WTC11 (cell line): Measurements from ENCODE around the gene AP2S1.

ENCODE experiments used
- ATF6 ChIP-seq: sonication (generic); formaldehyde crosslinking; IDR thresholded peaks from 2 replicates; pipeline ENCODE4 v1.8.1; 2023; ENCODE audit warnings: mild to moderate bottlenecking, missing genetic modification reagents
- CTCF ChIP-seq: fragments of 200-600 bp; IDR thresholded peaks from 2 replicates; pipeline ENCODE4 v1.8.0; 2022; ENCODE audit warnings: antibody characterized with exemption
- E2F1 ChIP-seq: sonication (generic); formaldehyde crosslinking; IDR thresholded peaks from 2 replicates; pipeline ENCODE4 v1.8.0; 2022; ENCODE audit warnings: mild to moderate bottlenecking, missing genetic modification reagents
- IRF1 ChIP-seq: sonication (generic); formaldehyde crosslinking; IDR thresholded peaks from 2 replicates; pipeline ENCODE4 v1.8.0; 2023; ENCODE audit warnings: missing genetic modification reagents
- IRF2 ChIP-seq: sonication (generic); formaldehyde crosslinking; IDR thresholded peaks from 2 replicates; pipeline ENCODE4 v1.8.0; 2022; ENCODE audit warnings: low read depth, missing genetic modification reagents, borderline replicate concordance
- JUN ChIP-seq: sonication (generic); formaldehyde crosslinking; IDR thresholded peaks from 2 replicates; pipeline ENCODE4 v1.8.0; 2023; ENCODE audit warnings: mild to moderate bottlenecking, missing genetic modification reagents
- MAX ChIP-seq: sonication (generic); formaldehyde crosslinking; IDR thresholded peaks from 2 replicates; pipeline ENCODE4 v1.8.0; 2022; ENCODE audit warnings: mild to moderate bottlenecking, missing genetic modification reagents
- NFYB ChIP-seq: sonication (generic); formaldehyde crosslinking; conservative IDR thresholded peaks from 2 replicates; pipeline ENCODE4 v1.8.0; 2022; ENCODE audit warnings: low read depth, missing genetic modification reagents
- NR1H2 ChIP-seq: sonication (generic); formaldehyde crosslinking; IDR thresholded peaks from 2 replicates; pipeline ENCODE4 v1.9.0; 2021; ENCODE audit warnings: mild to moderate bottlenecking, moderate library complexity, missing genetic modification reagents
- SMAD4 ChIP-seq: sonication (generic); formaldehyde crosslinking; IDR thresholded peaks from 2 replicates; pipeline ENCODE4 v1.8.0; 2022; ENCODE audit warnings: mild to moderate bottlenecking, missing genetic modification reagents
- STAT6 ChIP-seq: sonication (generic); formaldehyde crosslinking; conservative IDR thresholded peaks from 2 replicates; pipeline ENCODE4 v1.8.1; 2023; ENCODE audit warnings: mild to moderate bottlenecking, low read depth, missing genetic modification reagents, moderate library complexity
- TCF7 ChIP-seq: sonication (generic); formaldehyde crosslinking; IDR thresholded peaks from 2 replicates; pipeline ENCODE4 v1.8.0; 2022; ENCODE audit warnings: mild to moderate bottlenecking, low read depth, missing genetic modification reagents, moderate library complexity

GRCh38 chr19:46791944-46792343 lies 58.7 kb downstream of the AP2S1 start:
- TF ChIP-seq E2F1 (no peak), CTCF (no peak), STAT6 (no peak), TCF7 (CRISPR knock-in tag) (no peak), SMAD4 (CRISPR knock-in tag) (no peak), JUN (CRISPR knock-in tag) (no peak), ATF6 (CRISPR knock-in tag) (no peak), NFYB (CRISPR knock-in tag) (no peak), IRF1 (CRISPR knock-in tag) (no peak), NR1H2 (CRISPR knock-in tag) (no peak), MAX (CRISPR knock-in tag) (no peak), IRF2 (CRISPR knock-in tag) (no peak)
